GM12878 (cell line): Measurements from ENCODE around the gene CTAGE9. TPM values are rescaled to one million over a fixed set of nuclear protein-coding genes. Genes with fewer than 3 reads are reported as not detected.

ENCODE experiments used
- BRCA1 ChIP-seq: IDR thresholded peaks from 2 replicates; pipeline ENCODE4 v1.6.1; 2011; ENCODE audit warnings: low read depth, low read length, improper control_type of control experiment
- CREB1 ChIP-seq: IDR thresholded peaks from 2 replicates; pipeline ENCODE4 v1.6.1; 2012; ENCODE audit warnings: low read depth, mild to moderate bottlenecking, inconsistent platforms
- FOXM1 ChIP-seq: IDR thresholded peaks from 2 replicates; pipeline ENCODE4 v1.6.1; 2012; ENCODE audit warnings: low read depth, mild to moderate bottlenecking, inconsistent platforms, low read length, moderate library complexity
- JUND ChIP-seq: IDR thresholded peaks from 2 replicates; pipeline ENCODE4 v1.6.1; 2012; ENCODE audit warnings: low read depth, mild to moderate bottlenecking, low read length, improper control_type of control experiment, moderate library complexity
- MYC ChIP-seq: IDR thresholded peaks from 2 replicates; pipeline ENCODE4 v1.6.1; 2011; ENCODE audit warnings: mild to moderate bottlenecking, low read length, moderate library complexity, inconsistent platforms; ENCODE audit not compliant: insufficient read depth, insufficient replicate concordance, insufficient read length, severe bottlenecking
- NRF1 ChIP-seq: conservative IDR thresholded peaks from 2 replicates; pipeline ENCODE4 v1.6.1; 2011; ENCODE audit warnings: mild to moderate bottlenecking, low read depth, low read length, improper control_type of control experiment
- POLR2A ChIP-seq: IDR thresholded peaks from 2 replicates; pipeline ENCODE4 v1.6.1; 2011; ENCODE audit warnings: low read depth, mild to moderate bottlenecking, low read length
- SPI1 ChIP-seq: IDR thresholded peaks from 2 replicates; pipeline ENCODE4 v1.6.1; 2011; ENCODE audit warnings: low read depth, mild to moderate bottlenecking, low read length, moderate library complexity, borderline replicate concordance; ENCODE audit not compliant: insufficient read depth
- SUPT20H ChIP-seq: IDR thresholded peaks from 2 replicates; pipeline ENCODE4 v1.6.1; 2011; ENCODE audit warnings: low read depth, mild to moderate bottlenecking, low read length, moderate library complexity, borderline replicate concordance; ENCODE audit not compliant: control insufficient read depth
- TCF3 ChIP-seq: IDR thresholded peaks from 2 replicates; pipeline ENCODE4 v1.6.1; 2012; ENCODE audit warnings: low read depth, mild to moderate bottlenecking, low read length, borderline replicate concordance; ENCODE audit not compliant: insufficient read depth
- ZNF207 ChIP-seq: fragments of 450-650 bp; IDR thresholded peaks from 2 replicates; pipeline ENCODE4 v1.6.1; 2014; ENCODE audit warnings: antibody characterized with exemption, mild to moderate bottlenecking, borderline replicate concordance
- polyA plus RNA-seq, 11 experiments: library from polyadenylated mRNA; depleted of rRNA in 4 of 11; unstranded in 6 of 11; stranded (reverse) in 5 of 11; fragments of >200 nt; fragmentation: Nextera tagmentation in 4 of 11; fragmentation: Illumina TruSeq in 1 of 11; extraction: Ambion mirVana in 4 of 11; extraction: Trizol in 1 of 11; gene quantifications; 1 replicate in 1 of 11; 2 replicates in 10 of 11; pipeline versions ENCODE4 v1.2.1 to v1.2.3, GENCODE V29; 2011 to 2016; ENCODE audit warnings: inconsistent platforms in 2 of 11, missing spikeins in 2 of 11, low read depth in 1 of 11
- total RNA-seq, 4 experiments: library from RNA; depleted of rRNA in 3 of 4; stranded (reverse); fragments of >200 nt in 3 of 4; fragmentation: Illumina TruSeq in 1 of 4; extraction: Trizol in 1 of 4; gene quantifications; 2 replicates each; pipeline versions ENCODE4 v1.2.1 to v1.2.3, GENCODE V29; 2013 to 2021
- TF ChIP-seq, protein P1 (sequence below): fragments of 450-650 bp; formaldehyde crosslinking; IDR thresholded peaks from 2 replicates; pipeline ENCODE4 v1.5.0; 2022; ENCODE audit warnings: mild to moderate bottlenecking, missing genetic modification characterization
- TF ChIP-seq, protein P2 (sequence below): fragments of 450-650 bp; IDR thresholded peaks from 2 replicates; pipeline ENCODE4 v1.6.1; 2016; ENCODE audit warnings: mild to moderate bottlenecking
- TF ChIP-seq, protein P3 (sequence below): IDR thresholded peaks from 2 replicates; pipeline ENCODE4 v1.6.1; 2012; ENCODE audit warnings: mild to moderate bottlenecking, low read depth, low read length
- TF ChIP-seq, protein P4 (sequence below): IDR thresholded peaks from 2 replicates; pipeline ENCODE4 v1.6.1; 2011; ENCODE audit warnings: low read depth, mild to moderate bottlenecking, low read length, moderate library complexity, borderline replicate concordance; ENCODE audit errors: extremely low read depth
- TF ChIP-seq, protein P5 (sequence below): fragments of 450-650 bp; IDR thresholded peaks from 2 replicates; pipeline ENCODE4 v1.6.1; 2017; ENCODE audit warnings: antibody characterized with exemption, mild to moderate bottlenecking, moderate library complexity

Gene CTAGE9
- total and polyA plus RNA-seq, 10 of the 15 experiments (the other 5 are each of a cell fraction or from before 2014, with no cell fraction given): 0.06 TPM; not detected in 9

DNA sequence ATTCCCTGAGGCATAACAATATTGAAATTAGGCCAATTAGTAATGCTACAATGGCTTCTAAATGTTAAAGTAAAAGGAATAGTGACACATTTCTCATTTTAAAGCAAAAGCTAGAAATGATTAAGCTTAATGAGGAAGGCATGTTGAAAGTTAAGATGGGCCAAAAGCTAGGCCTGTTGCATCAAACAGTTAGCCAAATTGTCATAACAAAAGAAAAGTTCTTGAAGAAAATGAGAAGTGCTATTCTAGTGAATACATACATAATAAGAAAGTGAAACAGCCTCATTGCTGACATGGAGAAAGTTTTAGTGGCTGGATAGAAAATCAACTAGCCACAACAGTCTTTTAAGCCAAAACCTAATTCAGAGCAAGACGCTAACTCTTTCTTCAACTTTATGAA lies 22.5 kb downstream of the CTAGE9 start (continued):
- TF ChIP-seq, protein P1, sequence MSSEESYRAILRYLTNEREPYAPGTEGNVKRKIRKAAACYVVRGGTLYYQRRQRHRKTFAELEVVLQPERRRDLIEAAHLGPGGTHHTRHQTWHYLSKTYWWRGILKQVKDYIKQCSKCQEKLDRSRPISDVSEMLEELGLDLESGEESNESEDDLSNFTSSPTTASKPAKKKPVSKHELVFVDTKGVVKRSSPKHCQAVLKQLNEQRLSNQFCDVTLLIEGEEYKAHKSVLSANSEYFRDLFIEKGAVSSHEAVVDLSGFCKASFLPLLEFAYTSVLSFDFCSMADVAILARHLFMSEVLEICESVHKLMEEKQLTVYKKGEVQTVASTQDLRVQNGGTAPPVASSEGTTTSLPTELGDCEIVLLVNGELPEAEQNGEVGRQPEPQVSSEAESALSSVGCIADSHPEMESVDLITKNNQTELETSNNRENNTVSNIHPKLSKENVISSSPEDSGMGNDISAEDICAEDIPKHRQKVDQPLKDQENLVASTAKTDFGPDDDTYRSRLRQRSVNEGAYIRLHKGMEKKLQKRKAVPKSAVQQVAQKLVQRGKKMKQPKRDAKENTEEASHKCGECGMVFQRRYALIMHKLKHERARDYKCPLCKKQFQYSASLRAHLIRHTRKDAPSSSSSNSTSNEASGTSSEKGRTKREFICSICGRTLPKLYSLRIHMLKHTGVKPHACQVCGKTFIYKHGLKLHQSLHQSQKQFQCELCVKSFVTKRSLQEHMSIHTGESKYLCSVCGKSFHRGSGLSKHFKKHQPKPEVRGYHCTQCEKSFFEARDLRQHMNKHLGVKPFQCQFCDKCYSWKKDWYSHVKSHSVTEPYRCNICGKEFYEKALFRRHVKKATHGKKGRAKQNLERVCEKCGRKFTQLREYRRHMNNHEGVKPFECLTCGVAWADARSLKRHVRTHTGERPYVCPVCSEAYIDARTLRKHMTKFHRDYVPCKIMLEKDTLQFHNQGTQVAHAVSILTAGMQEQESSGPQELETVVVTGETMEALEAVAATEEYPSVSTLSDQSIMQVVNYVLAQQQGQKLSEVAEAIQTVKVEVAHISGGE: no peak
- TF ChIP-seq NRF1 (no peak), TCF3 (no peak), BRCA1 (no peak), SUPT20H (no peak), MYC (no peak), JUND (no peak), FOXM1 (peak; percentile 89), ZNF207 (no peak), SPI1 (0 out of 2 replicates have a peak, but pooled peaks have one; percentile 11), CREB1 (0 out of 2 replicates have a peak, but pooled peaks have one; percentile 30), POLR2A (no peak)
- TF ChIP-seq, protein P2, sequence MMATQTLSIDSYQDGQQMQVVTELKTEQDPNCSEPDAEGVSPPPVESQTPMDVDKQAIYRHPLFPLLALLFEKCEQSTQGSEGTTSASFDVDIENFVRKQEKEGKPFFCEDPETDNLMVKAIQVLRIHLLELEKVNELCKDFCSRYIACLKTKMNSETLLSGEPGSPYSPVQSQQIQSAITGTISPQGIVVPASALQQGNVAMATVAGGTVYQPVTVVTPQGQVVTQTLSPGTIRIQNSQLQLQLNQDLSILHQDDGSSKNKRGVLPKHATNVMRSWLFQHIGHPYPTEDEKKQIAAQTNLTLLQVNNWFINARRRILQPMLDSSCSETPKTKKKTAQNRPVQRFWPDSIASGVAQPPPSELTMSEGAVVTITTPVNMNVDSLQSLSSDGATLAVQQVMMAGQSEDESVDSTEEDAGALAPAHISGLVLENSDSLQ: no peak
- TF ChIP-seq, protein P3, sequence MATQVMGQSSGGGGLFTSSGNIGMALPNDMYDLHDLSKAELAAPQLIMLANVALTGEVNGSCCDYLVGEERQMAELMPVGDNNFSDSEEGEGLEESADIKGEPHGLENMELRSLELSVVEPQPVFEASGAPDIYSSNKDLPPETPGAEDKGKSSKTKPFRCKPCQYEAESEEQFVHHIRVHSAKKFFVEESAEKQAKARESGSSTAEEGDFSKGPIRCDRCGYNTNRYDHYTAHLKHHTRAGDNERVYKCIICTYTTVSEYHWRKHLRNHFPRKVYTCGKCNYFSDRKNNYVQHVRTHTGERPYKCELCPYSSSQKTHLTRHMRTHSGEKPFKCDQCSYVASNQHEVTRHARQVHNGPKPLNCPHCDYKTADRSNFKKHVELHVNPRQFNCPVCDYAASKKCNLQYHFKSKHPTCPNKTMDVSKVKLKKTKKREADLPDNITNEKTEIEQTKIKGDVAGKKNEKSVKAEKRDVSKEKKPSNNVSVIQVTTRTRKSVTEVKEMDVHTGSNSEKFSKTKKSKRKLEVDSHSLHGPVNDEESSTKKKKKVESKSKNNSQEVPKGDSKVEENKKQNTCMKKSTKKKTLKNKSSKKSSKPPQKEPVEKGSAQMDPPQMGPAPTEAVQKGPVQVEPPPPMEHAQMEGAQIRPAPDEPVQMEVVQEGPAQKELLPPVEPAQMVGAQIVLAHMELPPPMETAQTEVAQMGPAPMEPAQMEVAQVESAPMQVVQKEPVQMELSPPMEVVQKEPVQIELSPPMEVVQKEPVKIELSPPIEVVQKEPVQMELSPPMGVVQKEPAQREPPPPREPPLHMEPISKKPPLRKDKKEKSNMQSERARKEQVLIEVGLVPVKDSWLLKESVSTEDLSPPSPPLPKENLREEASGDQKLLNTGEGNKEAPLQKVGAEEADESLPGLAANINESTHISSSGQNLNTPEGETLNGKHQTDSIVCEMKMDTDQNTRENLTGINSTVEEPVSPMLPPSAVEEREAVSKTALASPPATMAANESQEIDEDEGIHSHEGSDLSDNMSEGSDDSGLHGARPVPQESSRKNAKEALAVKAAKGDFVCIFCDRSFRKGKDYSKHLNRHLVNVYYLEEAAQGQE: no peak
- TF ChIP-seq, protein P4, sequence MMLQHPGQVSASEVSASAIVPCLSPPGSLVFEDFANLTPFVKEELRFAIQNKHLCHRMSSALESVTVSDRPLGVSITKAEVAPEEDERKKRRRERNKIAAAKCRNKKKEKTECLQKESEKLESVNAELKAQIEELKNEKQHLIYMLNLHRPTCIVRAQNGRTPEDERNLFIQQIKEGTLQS: no peak
- TF ChIP-seq, protein P5, sequence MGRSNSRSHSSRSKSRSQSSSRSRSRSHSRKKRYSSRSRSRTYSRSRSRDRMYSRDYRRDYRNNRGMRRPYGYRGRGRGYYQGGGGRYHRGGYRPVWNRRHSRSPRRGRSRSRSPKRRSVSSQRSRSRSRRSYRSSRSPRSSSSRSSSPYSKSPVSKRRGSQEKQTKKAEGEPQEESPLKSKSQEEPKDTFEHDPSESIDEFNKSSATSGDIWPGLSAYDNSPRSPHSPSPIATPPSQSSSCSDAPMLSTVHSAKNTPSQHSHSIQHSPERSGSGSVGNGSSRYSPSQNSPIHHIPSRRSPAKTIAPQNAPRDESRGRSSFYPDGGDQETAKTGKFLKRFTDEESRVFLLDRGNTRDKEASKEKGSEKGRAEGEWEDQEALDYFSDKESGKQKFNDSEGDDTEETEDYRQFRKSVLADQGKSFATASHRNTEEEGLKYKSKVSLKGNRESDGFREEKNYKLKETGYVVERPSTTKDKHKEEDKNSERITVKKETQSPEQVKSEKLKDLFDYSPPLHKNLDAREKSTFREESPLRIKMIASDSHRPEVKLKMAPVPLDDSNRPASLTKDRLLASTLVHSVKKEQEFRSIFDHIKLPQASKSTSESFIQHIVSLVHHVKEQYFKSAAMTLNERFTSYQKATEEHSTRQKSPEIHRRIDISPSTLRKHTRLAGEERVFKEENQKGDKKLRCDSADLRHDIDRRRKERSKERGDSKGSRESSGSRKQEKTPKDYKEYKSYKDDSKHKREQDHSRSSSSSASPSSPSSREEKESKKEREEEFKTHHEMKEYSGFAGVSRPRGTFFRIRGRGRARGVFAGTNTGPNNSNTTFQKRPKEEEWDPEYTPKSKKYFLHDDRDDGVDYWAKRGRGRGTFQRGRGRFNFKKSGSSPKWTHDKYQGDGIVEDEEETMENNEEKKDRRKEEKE: no peak
